Keratinocyte (primary cell): ENCODE measurements around the gene DEPP1. TPM values are rescaled to one million over a fixed set of nuclear protein-coding genes. Genes with fewer than 3 reads are reported as not detected.

Experiments used
- DNase-seq: peaks from one replicate; pipeline ENCODE4 v3.0.0-alpha.2; 2011; ENCODE audit warnings: low read depth, missing footprints, low spot score
- FAIRE-seq: peaks from 2 replicates; lab custom pipeline; 2011; peaks lifted over from hg19 to GRCh38; lab: Jason Lieb, UNC
- H2AFZ ChIP-seq: 2 replicates; pipeline ENCODE4 v1.6.0; 2012; ENCODE audit warnings: low read length, control low read depth, inconsistent platforms; ENCODE audit not compliant: control insufficient read depth
- H3K27ac ChIP-seq: 2 replicates; pipeline ENCODE4 v1.5.1; 2011; ENCODE audit warnings: low read length; ENCODE audit not compliant: control insufficient read depth, insufficient read depth
- H3K27me3 ChIP-seq: 3 replicates; pipeline ENCODE4 v1.6.0; 2011; ENCODE audit warnings: low read length; ENCODE audit not compliant: control insufficient read depth, insufficient read depth; ENCODE audit errors: extremely low read depth
- H3K36me3 ChIP-seq, 2 experiments: 2 replicates in 1 of 2; 3 replicates in 1 of 2; pipeline ENCODE4 v1.5.1; 2011; ENCODE audit warnings: low read length in 2 of 2, mild to moderate bottlenecking in 1 of 2; ENCODE audit not compliant: control insufficient read depth in 2 of 2, insufficient read depth in 2 of 2; ENCODE audit errors: extremely low read depth in 1 of 2
- H3K4me1 ChIP-seq: 3 replicates; pipeline ENCODE4 v1.5.1; 2011; ENCODE audit warnings: low read length; ENCODE audit not compliant: control insufficient read depth, insufficient read depth; ENCODE audit errors: extremely low read depth
- H3K4me2 ChIP-seq: 3 replicates; pipeline ENCODE4 v1.6.0; 2011; ENCODE audit warnings: low read depth, low read length; ENCODE audit not compliant: control insufficient read depth, insufficient read depth; ENCODE audit errors: extremely low read depth
- H3K4me3 ChIP-seq, 3 experiments: fragments of 200-600 bp in 1 of 3; sonication (generic) in 1 of 3; 2 replicates in 2 of 3; 3 replicates in 1 of 3; pipeline ENCODE4 v1.5.1; 2011 to 2016; ENCODE audit warnings: low read length in 3 of 3, mild to moderate bottlenecking in 3 of 3, control low read depth in 2 of 3, inconsistent platforms in 1 of 3, low read depth in 1 of 3, mixed read lengths in 1 of 3, mixed run types in 1 of 3, moderate library complexity in 1 of 3; ENCODE audit not compliant: control insufficient read depth in 2 of 3, insufficient read depth in 2 of 3; ENCODE audit errors: extremely low read depth in 1 of 3
- H3K79me2 ChIP-seq: 2 replicates; pipeline ENCODE4 v1.6.0; 2012; ENCODE audit warnings: low read length; ENCODE audit not compliant: control insufficient read depth, insufficient read depth
- H3K9ac ChIP-seq: 3 replicates; pipeline ENCODE4 v1.6.0; 2011; ENCODE audit warnings: low read length; ENCODE audit not compliant: control insufficient read depth, insufficient read depth; ENCODE audit errors: extremely low read depth
- H3K9me1 ChIP-seq: 3 replicates; pipeline ENCODE4 v1.6.0; 2011; ENCODE audit warnings: low read length; ENCODE audit not compliant: control insufficient read depth, insufficient read depth; ENCODE audit errors: extremely low read depth
- H3K9me3 ChIP-seq: 2 replicates; pipeline ENCODE4 v1.5.1; 2012; ENCODE audit warnings: low read depth, low read length; ENCODE audit not compliant: control insufficient read depth
- H4K20me1 ChIP-seq: 3 replicates; pipeline ENCODE4 v1.6.0; 2011; ENCODE audit warnings: low read length; ENCODE audit not compliant: control insufficient read depth, insufficient read depth; ENCODE audit errors: extremely low read depth
- CTCF ChIP-seq, 3 experiments: IDR thresholded peaks in 1 of 3; conservative IDR thresholded peaks in 1 of 3; optimal IDR thresholded peaks in 1 of 3; 2 replicates in 2 of 3; 3 replicates in 1 of 3; pipeline versions ENCODE3 to v1.5.1; 2011; ENCODE audit warnings: low read length in 3 of 3, mild to moderate bottlenecking in 3 of 3, moderate library complexity in 2 of 3, control low read depth in 1 of 3, inconsistent platforms in 1 of 3; ENCODE audit not compliant: insufficient read depth in 2 of 3; ENCODE audit errors: extremely low read depth in 1 of 3
- EZH2 ChIP-seq: IDR thresholded peaks from one replicate; pipeline ENCODE4 v1.6.1; 2012; ENCODE audit warnings: inconsistent platforms, mild to moderate bottlenecking, low read length, moderate library complexity
- dilution Hi-C: fragments of 300-500 bp; cut with MboI; formaldehyde crosslinking; loops from one replicate; pipeline ENCODE4 v1.7.0; 2020; ENCODE audit warnings: low sequenced_read_pairs; ENCODE audit not compliant: extremely low pct_ligation_motif_present
- polyA plus RNA-seq, 5 experiments: library from polyadenylated mRNA; depleted of rRNA in 3 of 5; stranded (reverse) in 3 of 5; stranded (forward) in 1 of 5; unstranded in 1 of 5; fragments of >200 nt; gene quantifications; 1 replicate in 1 of 5; 2 replicates in 3 of 5; 3 replicates in 1 of 5; pipeline versions ENCODE4 v1.2.1 to v1.2.3, GENCODE V29; 2011 to 2012; ENCODE audit warnings: missing spikeins in 2 of 5, low read depth in 1 of 5, low replicate concordance in 1 of 5

The DEPP1 gene
- polyA plus RNA-seq, 1 donor (not counting 4 experiments of a cell fraction or from before 2014, with no cell fraction given): 1.2 TPM

GRCh38 chr10:44985175-44985681 is 6.6 kb upstream of the DEPP1 start:
- H3K4me2 ChIP-seq: no peak overlapping the region
- no peaks in the 10 kb centered on the region for H3K9me3 ChIP-seq
- no peak for DNase-seq
- no peak overlapping the region for H3K27ac ChIP-seq
- no peak overlapping the region for H3K9ac ChIP-seq
- dilution Hi-C loops: no loop called here
- H3K4me1 ChIP-seq: peaks cover 20% of the 10 kb centered on the region
- no peaks in the 10 kb centered on the region for H4K20me1 ChIP-seq
- TF ChIP-seq CTCF (optimal IDR thresholded peaks at IDR 0.05 in 1 of 3, IDR thresholded peaks at IDR 0.05 in 1 of 3, conservative IDR thresholded peaks at IDR 0.05 in 1 of 3; ENCODE audit: extremely low read depth in 1 of 3, insufficient read depth in 2 of 3, low read length in 3 of 3) (no peak), EZH2 (no peak)
- no peaks in the 10 kb centered on the region for H3K27me3 ChIP-seq
- no peak overlapping the region for H2AFZ ChIP-seq
- H3K4me3 ChIP-seq: no peak overlapping the region
- no peaks in the 10 kb centered on the region for H3K36me3 ChIP-seq
- FAIRE-seq: no peak
- H3K79me2 ChIP-seq: no peaks in the 10 kb centered on the region
- no peaks in the 10 kb centered on the region for H3K9me1 ChIP-seq

GRCh38 chr10:44984671-44985101 is 6.1 kb upstream of the DEPP1 start:
- no peak overlapping the region for H2AFZ ChIP-seq
- H3K27me3 ChIP-seq: no peaks in the 10 kb centered on the region
- H3K4me1 ChIP-seq: peaks cover 26% of the 10 kb centered on the region
- TF ChIP-seq CTCF (optimal IDR thresholded peaks at IDR 0.05 in 1 of 3, IDR thresholded peaks at IDR 0.05 in 1 of 3, conservative IDR thresholded peaks at IDR 0.05 in 1 of 3; ENCODE audit: extremely low read depth in 1 of 3, insufficient read depth in 2 of 3, low read length in 3 of 3) (no peak), EZH2 (no peak)
- DNase-seq (no peak), FAIRE-seq (no peak)
- H3K9me1 ChIP-seq: no peaks in the 10 kb centered on the region
- H3K9me3 ChIP-seq: no peaks in the 10 kb centered on the region
- no peaks in the 10 kb centered on the region for H3K79me2 ChIP-seq
- H3K36me3 ChIP-seq: no peaks in the 10 kb centered on the region
- H3K4me2 ChIP-seq: no peak overlapping the region
- no peaks in the 10 kb centered on the region for H4K20me1 ChIP-seq
- dilution Hi-C loops: no loop called here
- H3K4me3 ChIP-seq: no peak overlapping the region
- no peak overlapping the region for H3K27ac ChIP-seq
- H3K9ac ChIP-seq: no peak overlapping the region
